ENCODE results near the gene FBXO42.
"Not testable (repeated sequence)": the region's sequence is repeated elsewhere in the genome, so short reads cannot be mapped to it uniquely, and the experiment has no call there.

The FBXO42 gene

DNA sequence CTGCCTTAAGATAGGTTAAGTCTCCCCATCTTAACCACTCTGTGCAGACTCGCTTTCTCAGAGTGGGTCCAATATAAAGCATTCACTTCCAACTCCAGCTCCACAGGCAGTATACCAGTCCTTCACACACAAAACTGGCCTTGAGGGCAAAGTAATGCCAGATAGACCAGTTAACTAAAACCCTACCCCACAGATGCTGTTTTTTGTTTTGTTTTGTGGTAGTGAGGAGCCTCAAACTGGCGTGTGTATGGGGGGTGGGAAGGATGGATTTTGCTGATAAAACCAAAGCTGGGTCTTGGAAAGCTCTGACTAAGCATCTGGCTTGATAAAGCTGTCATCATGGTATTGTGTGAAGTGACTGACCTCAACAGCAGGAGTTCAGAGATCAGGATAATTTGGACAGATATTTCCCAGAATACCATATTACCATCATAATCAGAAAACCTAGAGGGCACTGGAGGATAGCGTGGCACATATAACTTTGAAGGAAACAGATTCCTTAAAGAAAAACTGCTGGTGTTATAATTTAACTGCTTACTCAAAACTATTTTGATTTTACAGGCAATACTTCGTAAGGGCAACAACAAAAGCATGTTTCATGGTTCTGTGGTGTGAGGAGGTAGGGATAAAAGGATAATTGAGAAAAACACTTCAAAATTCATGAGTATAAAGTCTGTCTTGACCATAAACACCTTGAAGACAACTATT is 85.7 kb downstream of the FBXO42 start:
- no peak for DNase-seq (ENCODE audit: insufficient read length, low spot score)

DNA sequence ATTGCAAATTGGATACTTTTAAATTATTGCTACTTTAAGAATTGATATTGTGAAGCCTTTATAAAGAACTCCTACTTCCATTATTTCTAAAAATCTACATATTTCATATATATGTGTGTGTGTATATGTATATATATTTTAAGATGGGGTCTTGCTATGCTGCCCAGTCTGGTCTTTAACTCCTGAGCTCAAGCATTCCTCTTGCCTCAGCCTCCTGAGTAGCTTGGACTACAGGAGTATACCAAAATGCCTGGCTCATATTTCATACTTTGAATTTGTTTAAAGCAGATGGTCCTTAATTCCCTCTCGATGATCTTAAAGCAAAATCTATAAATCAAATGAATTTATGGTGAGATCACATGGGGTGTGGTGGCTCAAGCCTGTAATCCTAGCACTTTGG is 90.2 kb downstream of the FBXO42 start:
- no peak for FAIRE-seq
- DNase-seq (ENCODE audit: insufficient read length, low spot score): no peak

More for the DNA sequence above, 85.7 kb downstream of the FBXO42 start:
- FAIRE-seq: no peak

GRCh38 chr1:16260814-16261213 is 91.5 kb downstream of the FBXO42 start:
- FAIRE-seq: no peak
- DNase-seq (ENCODE audit: insufficient read length, low spot score): no peak

DNA sequence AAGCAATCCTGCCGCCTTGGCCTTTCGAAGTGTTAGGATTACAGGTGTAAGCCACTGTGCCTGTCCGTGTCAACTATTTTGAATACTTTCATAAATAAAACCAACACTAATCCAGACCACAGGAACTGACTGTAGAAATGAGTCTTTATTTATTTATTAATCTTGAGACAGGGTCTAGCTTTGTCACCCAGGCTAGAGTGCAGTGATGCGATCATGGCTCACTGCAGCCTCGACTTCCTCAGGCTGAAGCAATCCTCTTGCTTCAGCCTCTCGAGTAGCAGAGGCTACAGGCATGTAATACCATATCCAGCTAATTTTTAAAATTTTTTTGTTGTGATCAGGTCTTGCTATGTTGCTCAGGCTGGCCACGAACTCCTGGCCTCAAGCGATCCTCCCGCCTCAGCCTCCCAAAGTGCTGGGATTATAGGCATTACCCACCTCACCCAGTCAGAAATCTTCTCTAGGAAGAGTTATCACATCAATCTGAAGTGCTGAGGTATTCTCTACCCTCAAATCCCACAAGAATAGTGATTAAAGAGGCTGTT is 93.6 kb downstream of the FBXO42 start:
- FAIRE-seq (no peak), DNase-seq (ENCODE audit: insufficient read length, low spot score) (no peak)

- DNase-seq (ENCODE audit: insufficient read length, low spot score) (no peak), FAIRE-seq (no peak)
Measured at GRCh38 chr1:16257968-16258367, 94.3 kb downstream of the FBXO42 start.

DNA sequence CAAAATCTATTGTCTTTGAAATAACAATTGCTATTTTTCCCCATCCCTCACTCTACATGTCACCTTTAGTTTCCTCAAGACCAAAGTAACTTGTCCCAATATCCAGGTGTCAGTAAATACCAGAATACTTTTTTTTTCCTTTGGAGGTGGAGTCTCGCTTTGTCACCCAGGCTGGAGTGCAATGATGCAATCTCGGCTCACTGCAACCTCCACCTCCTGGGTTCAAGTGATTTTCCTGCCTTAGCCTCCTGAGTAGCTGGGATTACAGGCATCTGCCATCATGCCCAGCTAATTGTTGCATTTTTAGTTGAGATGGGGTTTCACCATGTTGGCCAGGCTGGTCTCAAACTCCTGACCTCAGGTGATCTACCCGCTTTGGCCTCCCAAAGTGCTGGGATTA is 94.7 kb downstream of the FBXO42 start:
- DNase-seq (ENCODE audit: insufficient read length, low spot score); FAIRE-seq: not testable (repeated sequence)

GRCh38 chr1:16256478-16256877 is 95.8 kb downstream of the FBXO42 start:
- FAIRE-seq: no peak
- no peak for DNase-seq (ENCODE audit: insufficient read length, low spot score)

- DNase-seq (ENCODE audit: insufficient read length, low spot score) (no peak), FAIRE-seq (no peak)
Measured at GRCh38 chr1:16254263-16254928, 97.9 kb downstream of the FBXO42 start.

GRCh38 chr1:16253332-16253922 is 98.9 kb downstream of the FBXO42 start:
- DNase-seq (ENCODE audit: insufficient read length, low spot score) (no peak), FAIRE-seq (no peak)

- no peak for DNase-seq (ENCODE audit: insufficient read length, low spot score)
- FAIRE-seq: no peak
Measured at GRCh38 chr1:16252912-16253311, 99.4 kb downstream of the FBXO42 start.

GRCh38 chr1:16251381-16251780 is 100.9 kb downstream of the FBXO42 start:
- no peak for DNase-seq (ENCODE audit: insufficient read length, low spot score)
- FAIRE-seq: no peak

DNA sequence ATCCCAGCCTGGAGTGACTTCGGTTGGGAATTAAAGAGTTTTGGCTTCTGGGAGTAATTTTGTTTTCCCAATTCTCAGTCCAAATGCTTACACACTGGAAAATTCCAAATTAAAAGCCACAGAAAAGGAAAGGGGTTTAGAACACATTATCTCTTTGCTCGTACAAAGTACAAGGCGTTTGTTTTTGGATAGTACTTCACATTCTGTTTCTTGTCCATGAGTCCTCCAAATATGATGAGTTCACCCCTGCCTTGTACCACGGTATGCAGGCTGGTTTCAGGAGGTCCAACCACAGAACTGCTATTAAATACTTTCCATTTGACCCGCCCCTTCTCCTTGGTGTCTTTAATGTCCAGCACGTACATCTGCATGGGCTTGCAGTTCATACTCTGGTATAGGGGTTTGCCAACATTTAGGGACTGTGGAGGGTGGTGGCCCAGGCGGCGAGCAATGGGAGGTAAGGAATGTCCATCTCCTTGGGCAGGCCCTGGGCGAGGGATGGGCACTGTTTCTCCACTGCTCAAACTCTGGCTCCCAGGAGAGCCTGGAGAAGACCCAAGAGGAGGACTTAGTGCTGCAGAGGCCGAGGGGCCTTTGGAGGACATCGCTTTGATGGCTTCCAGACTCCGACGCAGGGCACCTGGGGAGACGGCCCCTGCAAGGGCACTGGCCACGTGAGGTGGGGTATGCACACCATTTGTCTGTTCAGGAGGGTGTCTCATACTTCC is 101.6 kb downstream of the FBXO42 start:
- FAIRE-seq (no peak), DNase-seq (ENCODE audit: insufficient read length, low spot score) (no peak)

GRCh38 chr1:16249596-16250241 is 102.6 kb downstream of the FBXO42 start:
- FAIRE-seq (no peak), DNase-seq (ENCODE audit: insufficient read length, low spot score) (no peak)

DNA sequence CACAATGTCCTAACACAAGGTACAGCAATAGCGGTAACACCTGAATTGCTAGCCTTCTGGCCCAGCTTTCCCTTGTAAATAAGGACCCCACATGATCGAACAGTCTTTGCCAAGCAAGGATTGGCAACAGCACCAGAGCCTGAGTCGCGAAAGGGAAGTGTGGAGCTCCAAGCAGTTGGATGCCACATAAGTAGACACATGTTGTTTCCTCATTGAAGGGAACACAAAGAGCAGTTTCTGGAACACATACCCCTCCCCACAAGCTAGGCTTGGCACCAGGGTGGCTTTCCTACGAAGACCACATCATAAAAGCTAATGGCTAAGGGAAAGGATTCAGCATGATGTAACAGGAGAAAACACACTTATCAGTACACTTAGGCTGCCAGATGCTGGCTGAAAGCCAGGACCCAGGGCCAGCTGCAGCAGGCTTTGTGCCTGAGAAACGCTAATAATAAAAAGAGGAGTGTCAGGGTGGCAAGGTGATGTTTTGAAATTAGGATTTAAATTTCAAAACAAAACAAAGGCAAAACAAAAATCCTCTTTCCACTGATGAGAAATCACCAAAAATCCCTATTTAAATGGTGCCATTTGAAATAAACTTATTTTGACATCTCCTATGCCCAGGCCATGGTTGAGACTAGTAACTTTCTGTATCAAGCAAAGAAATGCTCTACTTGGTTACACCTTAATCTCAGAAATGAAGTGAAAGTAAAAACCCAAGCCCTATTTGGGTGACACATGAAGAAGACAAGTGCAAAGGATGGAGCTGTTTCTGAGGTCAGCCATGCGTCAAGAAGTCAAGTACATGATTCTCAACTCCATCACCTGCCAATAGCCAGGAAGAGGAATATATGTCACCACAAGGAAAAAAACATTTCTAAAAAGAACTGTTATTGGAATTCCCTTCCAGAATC is 103.4 kb downstream of the FBXO42 start:
- peak; percentile 37 for DNase-seq (ENCODE audit: insufficient read length, low spot score)

GRCh38 chr1:16248007-16248436 is 104.3 kb downstream of the FBXO42 start:
- DNase-seq (ENCODE audit: insufficient read length, low spot score): no peak
- no peak for FAIRE-seq

More for the DNA sequence above, 103.4 kb downstream of the FBXO42 start:
- no peak for FAIRE-seq

- DNase-seq (ENCODE audit: insufficient read length, low spot score): no peak
- FAIRE-seq: no peak
Measured at GRCh38 chr1:16247441-16247840, 104.8 kb downstream of the FBXO42 start.

- no peak for FAIRE-seq
- DNase-seq (ENCODE audit: insufficient read length, low spot score): no peak
Measured at GRCh38 chr1:16246961-16247360, 105.3 kb downstream of the FBXO42 start.

DNA sequence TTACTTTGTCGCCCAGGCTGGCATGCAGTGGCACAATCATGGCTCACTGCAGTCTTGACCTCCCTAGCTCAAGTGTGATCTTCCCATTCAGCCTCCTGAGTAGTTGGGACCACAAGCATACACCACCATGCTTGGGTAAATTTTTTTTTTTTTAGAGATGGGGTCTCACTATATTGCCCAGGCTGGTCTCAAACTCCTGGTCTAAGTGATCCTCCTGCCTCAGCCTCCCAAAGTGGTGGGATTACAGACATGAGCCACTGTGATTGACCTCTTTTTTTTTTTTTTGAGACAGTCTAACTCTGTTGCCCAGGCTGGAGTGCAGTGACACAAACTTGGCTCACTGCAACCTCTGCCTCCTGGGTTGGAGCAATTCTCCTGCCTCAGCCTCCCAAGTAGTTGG is 106.0 kb downstream of the FBXO42 start:
- not testable (repeated sequence) for FAIRE-seq; DNase-seq (ENCODE audit: insufficient read length, low spot score)

- FAIRE-seq (no peak), DNase-seq (ENCODE audit: insufficient read length, low spot score) (no peak)
Measured at GRCh38 chr1:16245476-16246196, 106.6 kb downstream of the FBXO42 start.

Measured in HTR-8/SVneo (cell line).